BLaER1 treated with 17β-estradiol and CSF1 and Interleukin-3, amounts not matched to agents 10 nM and 100 nM (cell line): ENCODE measurements around the gene FOXC1.
A peak's percentile ranks its signal among the peaks of the same experiment; 100 is the strongest.

ENCODE experiments used
- H3K27ac ChIP-seq, 11 experiments: shearing (Covaris generic); formaldehyde crosslinking; 2 replicates each; pipeline ENCODE4 v1.8.1; 2022
- H3K27me3 ChIP-seq, 11 experiments: shearing (Covaris generic); formaldehyde crosslinking; 2 replicates each; pipeline ENCODE4 v1.8.1; 2022
- H3K36me3 ChIP-seq, 11 experiments: shearing (Covaris generic); formaldehyde crosslinking; 2 replicates each; pipeline ENCODE4 v1.8.1; 2022
- H3K4me1 ChIP-seq, 10 experiments: shearing (Covaris generic); formaldehyde crosslinking; 2 replicates each; pipeline ENCODE4 v1.8.1; 2022
- H3K4me2 ChIP-seq, 11 experiments: shearing (Covaris generic); formaldehyde crosslinking; 2 replicates each; pipeline ENCODE4 v1.8.1; 2022
- H3K4me3 ChIP-seq, 10 experiments: shearing (Covaris generic); formaldehyde crosslinking; 2 replicates each; pipeline ENCODE4 v1.8.1; 2022
- H3K9ac ChIP-seq, 11 experiments: shearing (Covaris generic); formaldehyde crosslinking; 2 replicates each; pipeline ENCODE4 v1.8.1; 2022
- H3K9me3 ChIP-seq, 11 experiments: shearing (Covaris generic); formaldehyde crosslinking; replicated peaks in 1 of 11; 2 replicates each; pipeline ENCODE4 v1.8.1; 2022
- H4K20me1 ChIP-seq, 11 experiments: shearing (Covaris generic); formaldehyde crosslinking; 2 replicates each; pipeline ENCODE4 v1.8.1; 2022
- Cebpa-rat ChIP-seq, 11 experiments: shearing (Covaris generic); IDR thresholded peaks; 2 replicates each; pipeline ENCODE4 v1.8.1; 2022

Gene FOXC1

DNA sequence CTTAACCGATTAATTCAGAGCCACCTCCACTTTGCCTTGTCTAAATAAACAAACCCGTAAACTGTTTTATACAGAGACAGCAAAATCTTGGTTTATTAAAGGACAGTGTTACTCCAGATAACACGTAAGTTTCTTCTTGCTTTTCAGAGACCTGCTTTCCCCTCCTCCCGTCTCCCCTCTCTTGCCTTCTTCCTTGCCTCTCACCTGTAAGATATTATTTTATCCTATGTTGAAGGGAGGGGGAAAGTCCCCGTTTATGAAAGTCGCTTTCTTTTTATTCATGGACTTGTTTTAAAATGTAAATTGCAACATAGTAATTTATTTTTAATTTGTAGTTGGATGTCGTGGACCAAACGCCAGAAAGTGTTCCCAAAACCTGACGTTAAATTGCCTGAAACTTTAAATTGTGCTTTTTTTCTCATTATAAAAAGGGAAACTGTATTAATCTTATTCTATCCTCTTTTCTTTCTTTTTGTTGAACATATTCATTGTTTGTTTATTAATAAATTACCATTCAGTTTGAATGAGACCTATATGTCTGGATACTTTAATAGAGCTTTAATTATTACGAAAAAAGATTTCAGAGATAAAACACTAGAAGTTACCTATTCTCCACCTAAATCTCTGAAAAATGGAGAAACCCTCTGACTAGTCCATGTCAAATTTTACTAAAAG is 2.7 kb downstream of the FOXC1 start:
- Histone ChIP-seq H3K36me3 (no peaks in the 10 kb centered on the region), H3K9me3 (peaks cover 0 to 33% (median 16%) of the 10 kb centered on the region in 11 experiments; a peak in 19 of 22 replicates), H3K27me3 (peaks cover 99 to 100% (median 100%) of the 10 kb centered on the region in 11 experiments), H3K4me1 (peaks cover 20 to 46% (median 35%) of the 10 kb centered on the region in 10 experiments), H3K4me3 (peak overlapping the region in 7 of 10 experiments; percentile 51 to 67 (median 62); a peak in 11 of 20 replicates), H3K4me2 (peak overlapping the region; percentile 88 to 96 (median 94); a peak in 21 of 22 replicates), H4K20me1 (peaks cover 0 to 83% (median 68%) of the 10 kb centered on the region in 11 experiments; a peak in 19 of 22 replicates), H3K9ac (no peak overlapping the region), H3K27ac (no peak overlapping the region)
- no peak for TF ChIP-seq Cebpa-rat (IDR thresholded peaks at IDR 0.05)

DNA sequence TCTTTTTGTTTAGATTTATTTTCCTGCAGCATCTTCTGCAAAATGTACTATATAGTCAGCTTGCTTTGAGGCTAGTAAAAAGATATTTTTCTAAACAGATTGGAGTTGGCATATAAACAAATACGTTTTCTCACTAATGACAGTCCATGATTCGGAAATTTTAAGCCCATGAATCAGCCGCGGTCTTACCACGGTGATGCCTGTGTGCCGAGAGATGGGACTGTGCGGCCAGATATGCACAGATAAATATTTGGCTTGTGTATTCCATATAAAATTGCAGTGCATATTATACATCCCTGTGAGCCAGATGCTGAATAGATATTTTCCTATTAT is 3.2 kb downstream of the FOXC1 start:
- Histone ChIP-seq H3K4me1 (peaks cover 20 to 41% (median 30%) of the 10 kb centered on the region in 10 experiments), H3K27ac (no peak overlapping the region), H3K36me3 (no peaks in the 10 kb centered on the region), H4K20me1 (peaks cover 0 to 78% (median 63%) of the 10 kb centered on the region in 11 experiments; a peak in 19 of 22 replicates), H3K9me3 (peaks cover 0 to 33% (median 16%) of the 10 kb centered on the region in 11 experiments; a peak in 19 of 22 replicates), H3K9ac (no peak overlapping the region), H3K4me3 (no peak overlapping the region), H3K4me2 (no peak overlapping the region), H3K27me3 (peaks cover 99 to 100% (median 100%) of the 10 kb centered on the region in 11 experiments)
- no peak for TF ChIP-seq Cebpa-rat (IDR thresholded peaks at IDR 0.05)

DNA sequence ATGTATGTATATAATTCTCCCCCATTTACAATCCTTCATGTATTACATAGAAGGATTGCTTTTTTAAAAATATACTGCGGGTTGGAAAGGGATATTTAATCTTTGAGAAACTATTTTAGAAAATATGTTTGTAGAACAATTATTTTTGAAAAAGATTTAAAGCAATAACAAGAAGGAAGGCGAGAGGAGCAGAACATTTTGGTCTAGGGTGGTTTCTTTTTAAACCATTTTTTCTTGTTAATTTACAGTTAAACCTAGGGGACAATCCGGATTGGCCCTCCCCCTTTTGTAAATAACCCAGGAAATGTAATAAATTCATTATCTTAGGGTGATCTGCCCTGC is 3.6 kb downstream of the FOXC1 start:
- Histone ChIP-seq H3K27ac (no peak overlapping the region), H3K4me3 (no peak overlapping the region), H3K36me3 (no peaks in the 10 kb centered on the region), H4K20me1 (peaks cover 0 to 75% (median 60%) of the 10 kb centered on the region in 11 experiments; a peak in 18 of 22 replicates), H3K4me1 (peaks cover 20 to 38% (median 27%) of the 10 kb centered on the region in 10 experiments), H3K27me3 (peaks cover 99 to 100% (median 100%) of the 10 kb centered on the region in 11 experiments), H3K9ac (no peak overlapping the region), H3K9me3 (peaks cover 0 to 33% (median 16%) of the 10 kb centered on the region in 11 experiments; a peak in 19 of 22 replicates), H3K4me2 (no peak overlapping the region)
- TF ChIP-seq Cebpa-rat (IDR thresholded peaks at IDR 0.05) = no peak

DNA sequence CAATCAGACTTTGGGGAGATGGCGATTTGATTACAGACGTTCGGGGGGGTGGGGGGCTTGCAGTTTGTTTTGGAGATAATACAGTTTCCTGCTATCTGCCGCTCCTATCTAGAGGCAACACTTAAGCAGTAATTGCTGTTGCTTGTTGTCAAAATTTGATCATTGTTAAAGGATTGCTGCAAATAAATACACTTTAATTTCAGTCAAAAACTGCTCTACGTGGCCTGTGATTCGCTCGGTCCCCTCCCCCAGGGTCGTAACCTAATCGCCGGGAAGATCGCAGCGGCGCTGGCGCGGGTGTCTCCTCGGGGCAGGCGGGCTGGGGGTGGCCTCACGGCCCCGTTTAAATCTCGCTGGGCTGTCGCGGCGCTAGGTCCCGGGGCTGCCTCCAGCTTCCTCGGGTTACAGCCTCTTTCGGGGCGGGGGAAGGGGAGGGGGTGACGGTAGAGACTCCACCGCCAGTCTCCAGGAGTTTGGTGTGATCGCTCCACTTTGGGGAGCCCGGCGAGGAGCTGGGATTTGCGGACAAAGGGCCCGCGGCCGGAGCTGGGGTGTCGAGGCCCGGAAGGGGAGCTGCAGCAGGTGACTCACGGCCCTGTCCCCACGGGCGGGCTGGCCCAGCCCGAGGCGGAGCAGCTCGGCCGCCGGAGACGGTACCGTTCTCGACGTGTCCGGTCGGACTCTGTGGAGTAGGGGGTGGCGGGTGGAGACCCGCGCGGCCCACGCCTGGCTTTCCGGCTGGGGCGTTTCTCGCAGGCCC is 4.2 kb downstream of the FOXC1 start:
- peaks cover 0 to 33% (median 16%) of the 10 kb centered on the region in 11 experiments; a peak in 19 of 22 replicates for H3K9me3 ChIP-seq
- H3K36me3 ChIP-seq = no peaks in the 10 kb centered on the region
- H4K20me1 ChIP-seq = peaks cover 0 to 75% (median 54%) of the 10 kb centered on the region in 11 experiments; a peak in 18 of 22 replicates
- TF ChIP-seq Cebpa-rat (IDR thresholded peaks at IDR 0.05) = no peak
- peak overlapping the region in 2 of 10 experiments; percentile 21 to 38; a peak in 1 of 20 replicates for H3K4me3 ChIP-seq
- peaks cover 17 to 33% (median 21%) of the 10 kb centered on the region in 10 experiments for H3K4me1 ChIP-seq
- H3K27ac ChIP-seq = no peak overlapping the region
- peaks cover 95 to 100% (median 100%) of the 10 kb centered on the region in 11 experiments for H3K27me3 ChIP-seq
- no peak overlapping the region for H3K9ac ChIP-seq
- H3K4me2 ChIP-seq = peak overlapping the region in 5 of 11 experiments; percentile 0 to 53 (median 33); a peak in 6 of 22 replicates

DNA sequence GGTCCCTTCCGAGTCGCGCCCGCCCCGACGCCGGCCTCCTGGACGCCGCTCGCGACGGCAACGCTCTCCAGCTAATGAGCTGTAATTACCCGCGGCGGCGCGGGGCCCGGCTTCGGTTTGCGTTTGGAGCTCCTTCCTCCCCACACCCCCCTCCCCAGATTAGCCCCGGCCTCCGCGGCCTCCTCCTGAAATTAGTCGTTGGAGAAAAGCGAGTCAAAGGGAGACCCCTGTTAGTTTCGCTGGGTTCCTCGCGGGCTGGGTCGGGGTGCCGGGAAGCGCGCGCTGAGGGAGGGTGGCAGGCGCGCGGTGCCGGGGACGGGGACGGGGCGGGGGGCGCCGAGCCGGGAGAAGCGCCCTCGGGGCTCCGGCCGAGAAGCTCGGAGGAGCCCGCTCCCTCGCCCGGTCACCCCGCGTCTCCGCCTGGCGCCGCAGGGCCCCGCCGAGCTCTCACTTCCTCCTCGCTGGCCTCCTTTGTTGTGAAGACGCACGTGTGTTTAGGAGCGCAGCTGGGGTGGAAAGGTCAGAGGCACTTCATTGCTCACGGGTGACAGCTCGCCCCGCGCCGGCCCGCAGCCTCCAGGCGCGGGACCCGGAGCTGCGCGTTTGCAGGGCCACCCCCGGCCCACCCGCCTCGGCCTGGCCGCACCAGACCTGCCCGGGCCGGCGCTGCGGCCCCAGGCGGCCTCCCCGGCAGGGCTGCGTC is 4.9 kb downstream of the FOXC1 start:
- Histone ChIP-seq H3K36me3 (no peaks in the 10 kb centered on the region), H3K4me2 (peak overlapping the region in 6 of 11 experiments; percentile 0 to 53 (median 38); a peak in 9 of 22 replicates), H3K4me3 (peak overlapping the region in 2 of 10 experiments; percentile 21 to 38; a peak in 1 of 20 replicates), H3K27ac (no peak overlapping the region), H3K27me3 (peaks cover 89 to 100% (median 97%) of the 10 kb centered on the region in 11 experiments), H3K9ac (no peak overlapping the region), H4K20me1 (peaks cover 0 to 69% (median 47%) of the 10 kb centered on the region in 11 experiments; a peak in 18 of 22 replicates), H3K9me3 (peaks cover under 1 to 37% (median 19%) of the 10 kb centered on the region in 11 experiments; a peak in 20 of 22 replicates), H3K4me1 (peaks cover 10 to 26% (median 14%) of the 10 kb centered on the region in 10 experiments)
- TF ChIP-seq Cebpa-rat (IDR thresholded peaks at IDR 0.05) = no peak

DNA sequence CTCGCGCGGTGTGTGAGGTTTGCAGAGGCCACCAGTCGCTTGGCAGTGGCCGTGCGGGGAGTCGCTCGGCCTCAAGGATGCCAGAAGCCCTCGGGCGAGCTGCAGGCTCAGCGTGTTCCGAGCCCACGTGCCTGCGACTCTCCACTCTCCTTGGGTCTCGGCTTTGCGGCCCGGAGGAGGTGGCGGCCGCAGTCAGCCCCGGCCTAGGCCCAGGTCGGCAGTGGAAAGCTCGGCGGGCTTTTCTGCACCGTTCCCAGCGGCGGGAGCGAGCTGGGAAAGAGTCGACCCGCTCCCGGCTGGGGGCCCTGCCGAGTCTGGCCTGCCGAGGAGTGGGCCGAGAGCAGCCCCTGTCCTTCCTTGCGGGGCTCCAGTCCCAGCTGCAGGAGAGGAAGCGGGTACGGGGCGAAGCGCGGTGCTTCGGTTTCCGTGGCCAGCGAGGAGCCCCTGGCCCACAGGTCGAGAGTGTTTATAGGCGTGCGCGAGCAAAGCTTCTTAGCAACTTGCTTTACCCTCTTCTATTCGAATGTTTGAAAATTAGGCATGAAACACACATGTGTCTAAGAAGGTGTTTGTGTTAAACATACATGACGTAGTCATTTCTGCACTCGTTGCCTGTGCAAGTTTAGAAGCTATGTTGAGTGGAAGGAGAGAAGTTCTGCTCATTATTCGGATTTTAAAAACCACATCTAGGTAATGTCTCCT is 5.6 kb downstream of the FOXC1 start:
- no peaks in the 10 kb centered on the region for H3K36me3 ChIP-seq
- peak overlapping the region in 2 of 11 experiments; percentile 24 to 44; a peak in 3 of 22 replicates for H3K4me2 ChIP-seq
- H3K9ac ChIP-seq = no peak overlapping the region
- 0 out of 20 replicates have a peak overlapping the region, but pooled peaks of 1 of the 10 experiments have one; percentile 21 for H3K4me3 ChIP-seq
- TF ChIP-seq Cebpa-rat (IDR thresholded peaks at IDR 0.05) = no peak
- peaks cover 0 to 68% (median 46%) of the 10 kb centered on the region in 11 experiments; a peak in 18 of 22 replicates for H4K20me1 ChIP-seq
- peaks cover 10 to 24% (median 12%) of the 10 kb centered on the region in 10 experiments for H3K4me1 ChIP-seq
- peaks cover 82 to 100% (median 96%) of the 10 kb centered on the region in 11 experiments for H3K27me3 ChIP-seq
- peaks cover 8 to 43% (median 24%) of the 10 kb centered on the region in 11 experiments; a peak in 21 of 22 replicates for H3K9me3 ChIP-seq
- H3K27ac ChIP-seq = no peak overlapping the region

DNA sequence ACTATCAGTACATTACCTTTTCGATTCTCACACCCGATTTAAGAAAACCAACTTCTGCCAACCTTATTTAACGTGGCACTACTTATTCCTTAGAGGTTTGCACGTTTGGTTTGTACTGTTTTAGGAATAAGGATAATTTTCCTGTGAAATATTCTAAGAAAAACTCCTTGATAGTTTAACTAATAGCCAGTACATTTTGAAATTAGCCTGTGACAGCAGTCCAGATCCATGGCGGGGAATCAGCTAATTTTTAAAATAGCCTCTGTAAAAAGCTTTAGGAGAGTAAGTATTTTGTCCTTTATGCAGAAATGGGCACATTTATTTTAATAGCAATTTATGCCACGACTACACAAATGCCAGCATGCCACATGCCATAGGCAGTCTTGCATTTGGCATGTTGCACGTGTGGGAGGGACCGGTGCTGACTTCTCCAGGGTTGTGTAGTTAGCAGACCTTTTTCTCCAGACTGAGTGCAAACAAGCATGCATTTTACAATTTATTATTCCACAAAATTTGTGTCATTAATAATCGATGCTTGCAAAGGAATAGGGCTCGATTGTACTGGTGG is 6.2 kb downstream of the FOXC1 start:
- H3K4me1 ChIP-seq = peaks cover 9 to 24% (median 10%) of the 10 kb centered on the region in 10 experiments
- TF ChIP-seq Cebpa-rat (IDR thresholded peaks at IDR 0.05) = no peak
- H3K4me2 ChIP-seq = no peak overlapping the region
- H3K9me3 ChIP-seq = peaks cover 10 to 43% (median 20%) of the 10 kb centered on the region in 11 experiments; a peak in 20 of 22 replicates
- no peaks in the 10 kb centered on the region for H3K36me3 ChIP-seq
- no peak overlapping the region for H3K4me3 ChIP-seq
- no peak overlapping the region for H3K27ac ChIP-seq
- no peak overlapping the region for H3K9ac ChIP-seq
- peaks cover 0 to 62% (median 42%) of the 10 kb centered on the region in 11 experiments; a peak in 18 of 22 replicates for H4K20me1 ChIP-seq
- peaks cover 76 to 97% (median 90%) of the 10 kb centered on the region in 11 experiments for H3K27me3 ChIP-seq
